Measurements from ENCODE around the gene PATL2.
"Not testable (repeated sequence)": the region's sequence is repeated elsewhere in the genome, so short reads cannot be mapped to it uniquely, and the experiment has no call there.

The PATL2 gene

GRCh38 chr15:44719293-44719999 lies 8.3 kb upstream of the PATL2 start:
- peak; percentile 7 for DNase-seq

- DNase-seq = no peak
Observed at GRCh38 chr15:44718927-44719292, 7.8 kb upstream of the PATL2 start.

- DNase-seq = no peak
Observed at GRCh38 chr15:44718180-44718926, 7.2 kb upstream of the PATL2 start.

- no peak for DNase-seq
Observed at GRCh38 chr15:44716983-44717602, 6.0 kb upstream of the PATL2 start.

- no peak for DNase-seq
Observed at GRCh38 chr15:44715797-44716334, 4.7 kb upstream of the PATL2 start.

GRCh38 chr15:44715142-44715796 lies 4.1 kb upstream of the PATL2 start:
- DNase-seq = no peak

- no peak for DNase-seq
Observed at GRCh38 chr15:44713006-44713966, 2.2 kb upstream of the PATL2 start.

GRCh38 chr15:44712346-44713005 lies 1.4 kb upstream of the PATL2 start:
- no peak for DNase-seq

- no peak for DNase-seq
Observed at GRCh38 chr15:44711743-44712345, 721 bp upstream of the PATL2 start.

GRCh38 chr15:44710236-44711095 lies 657 bp downstream of the PATL2 start:
- DNase-seq = no peak

GRCh38 chr15:44706946-44707636 lies 4.0 kb downstream of the PATL2 start:
- no peak for DNase-seq

GRCh38 chr15:44706401-44706800 lies 4.7 kb downstream of the PATL2 start:
- DNase-seq = no peak

- DNase-seq = no peak
Observed at GRCh38 chr15:44705986-44706385, 5.1 kb downstream of the PATL2 start.

GRCh38 chr15:44700676-44701075 lies 10.4 kb downstream of the PATL2 start:
- not testable (repeated sequence) for DNase-seq

GRCh38 chr15:44698641-44699040 lies 12.5 kb downstream of the PATL2 start:
- no peak for DNase-seq

- DNase-seq = no peak
Observed at GRCh38 chr15:44697014-44697413, 14.1 kb downstream of the PATL2 start.

- no peak for DNase-seq
Observed at GRCh38 chr15:44695294-44695693, 15.8 kb downstream of the PATL2 start.

GRCh38 chr15:44694416-44694815 lies 16.7 kb downstream of the PATL2 start:
- DNase-seq = no peak

- no peak for DNase-seq
Observed at GRCh38 chr15:44692659-44693058, 18.5 kb downstream of the PATL2 start.

Measured in DMS 273 treated with DMSO at 0.1 percent for 48 hours (cell line).